HG03575 (cell line): ENCODE measurements around the gene PADI4.
"Not testable (repeated sequence)": the region's sequence is repeated elsewhere in the genome, so short reads cannot be mapped to it uniquely, and the experiment has no call there.

ENCODE experiments used
- ATAC-seq: cut with Tn5 transposase; IDR thresholded peaks from one replicate; pipeline ENCODE4 v1.9.1; 2021; ENCODE audit not compliant: unreplicated experiment, insufficient number of reproducible peaks, low FRiP score; ENCODE audit errors: extremely low read depth

The PADI4 gene

GRCh38 chr1:17340358-17340757, 32.4 kb downstream of the PADI4 start:
- no peak for ATAC-seq

GRCh38 chr1:17342014-17342441, 34.0 kb downstream of the PADI4 start:
- no peak for ATAC-seq

GRCh38 chr1:17345506-17345905, 37.5 kb downstream of the PADI4 start:
- ATAC-seq, result not testable (repeated sequence)

- no peak for ATAC-seq
These were observed 38.2 kb downstream of the PADI4 start for GRCh38 chr1:17346046-17346789.

- no peak for ATAC-seq
These were observed 40.0 kb downstream of the PADI4 start for GRCh38 chr1:17347769-17348592.

GRCh38 chr1:17348593-17349234, 40.7 kb downstream of the PADI4 start:
- ATAC-seq, result no peak

GRCh38 chr1:17350083-17350482, 42.1 kb downstream of the PADI4 start:
- ATAC-seq, result no peak

- no peak for ATAC-seq
These were observed 43.0 kb downstream of the PADI4 start for GRCh38 chr1:17350928-17351446.

- no peak for ATAC-seq
These were observed 43.8 kb downstream of the PADI4 start for GRCh38 chr1:17351598-17352324.

GRCh38 chr1:17352419-17352909, 44.5 kb downstream of the PADI4 start:
- no peak for ATAC-seq

GRCh38 chr1:17355898-17356297, 47.9 kb downstream of the PADI4 start:
- ATAC-seq, result no peak

GRCh38 chr1:17356387-17357026, 48.5 kb downstream of the PADI4 start:
- no peak for ATAC-seq

GRCh38 chr1:17358557-17358956, 50.6 kb downstream of the PADI4 start:
- ATAC-seq, result no peak

GRCh38 chr1:17359031-17359430, 51.0 kb downstream of the PADI4 start:
- ATAC-seq, result no peak

GRCh38 chr1:17359808-17360207, 51.8 kb downstream of the PADI4 start:
- ATAC-seq, result no peak

- ATAC-seq, result no peak
These were observed 52.4 kb downstream of the PADI4 start for GRCh38 chr1:17360272-17360956.

- no peak for ATAC-seq
These were observed 53.7 kb downstream of the PADI4 start for GRCh38 chr1:17361687-17362086.

GRCh38 chr1:17363351-17363750, 55.4 kb downstream of the PADI4 start:
- no peak for ATAC-seq
